Uterus (tissue), 2 donors: ENCODE data around the gene FRMD7.

Source experiments
- CTCF ChIP-seq, 4 experiments: fragments of 200-600 bp in 2 of 4; fragments of 450-650 bp in 2 of 4; sonication (generic) in 2 of 4; IDR thresholded peaks; one replicate each; pipeline ENCODE4 v1.5.1; 2016 to 2019; ENCODE audit warnings: antibody characterized with exemption in 4 of 4, mild to moderate bottlenecking in 2 of 4, moderate library complexity in 1 of 4
- POLR2A ChIP-seq, 2 donors: fragments of 450-650 bp; IDR thresholded peaks; one replicate each; pipeline ENCODE4 v1.6.1; 2016; ENCODE audit warnings: antibody characterized with exemption in 2 of 2, mild to moderate bottlenecking in 1 of 2, moderate library complexity in 1 of 2

DNA sequence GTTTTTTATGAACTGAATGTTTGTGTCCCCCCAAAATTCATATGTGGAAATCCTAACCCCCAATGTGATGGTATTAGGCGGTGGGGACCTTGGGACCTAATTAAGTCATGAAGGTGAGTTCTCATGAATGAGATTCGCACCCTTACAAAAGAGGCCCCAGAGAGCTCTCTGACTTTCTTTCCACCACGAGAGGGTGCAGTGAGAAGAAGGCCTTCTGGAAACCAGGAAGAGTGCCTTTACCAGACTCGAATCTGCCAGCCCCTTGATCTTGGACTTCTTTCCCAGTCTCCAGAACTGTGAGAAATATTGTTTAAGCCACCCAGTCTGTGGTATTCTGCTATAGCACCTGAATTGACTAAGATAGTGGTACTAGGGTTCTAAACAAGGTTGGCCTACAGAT is 64.0 kb downstream of the FRMD7 start:
- TF ChIP-seq CTCF (IDR thresholded peaks at IDR 0.05) (no peak), POLR2A (IDR thresholded peaks at IDR 0.05) (no peak)
